Breast epithelium (tissue), 4 donors: ENCODE measurements around the gene PRDM2. TPM values are rescaled to one million over a fixed set of nuclear protein-coding genes. Genes with fewer than 3 reads are reported as not detected.

Experiments used
- DNase-seq, 2 donors: peaks; one replicate each; pipeline ENCODE4 v3.0.0-alpha.2; 2019; ENCODE audit warnings: low spot score in 2 of 2
- H3K27ac ChIP-seq, 2 donors: fragments of 200-600 bp; sonication (generic) in 1 of 2; one replicate each; pipeline ENCODE4 v1.5.1; 2016 to 2019; ENCODE audit warnings: mild to moderate bottlenecking in 1 of 2
- H3K27me3 ChIP-seq, 2 donors: fragments of 200-600 bp; sonication (generic) in 1 of 2; one replicate each; pipeline versions ENCODE4 v1.5.1 to v1.6.0; 2017 to 2019; ENCODE audit warnings: control low read depth in 1 of 2, mild to moderate bottlenecking in 1 of 2
- H3K36me3 ChIP-seq: fragments of 200-600 bp; one replicate; pipeline ENCODE4 v1.5.1; 2019
- H3K4me1 ChIP-seq, 2 donors: fragments of 200-600 bp; sonication (generic); one replicate each; pipeline ENCODE4 v1.5.1; 2016 to 2019; ENCODE audit warnings: control low read depth in 1 of 2
- H3K4me3 ChIP-seq, 3 donors: fragments of 200-600 bp; sonication (generic); 1 replicate in 2 of 3; 2 replicates in 1 of 3; pipeline ENCODE4 v1.5.1; 2016 to 2019; ENCODE audit warnings: mild to moderate bottlenecking in 3 of 3, moderate library complexity in 2 of 3
- H3K9me3 ChIP-seq, 2 donors: fragments of 200-600 bp; sonication (generic) in 1 of 2; one replicate each; pipeline ENCODE4 v1.5.1; 2016 to 2019; ENCODE audit warnings: control low read depth in 1 of 2
- CTCF ChIP-seq, 3 donors: fragments of 450-650 bp; IDR thresholded peaks; one replicate each; pipeline ENCODE4 v1.5.1; 2016 to 2017; ENCODE audit warnings: antibody characterized with exemption in 3 of 3, mild to moderate bottlenecking in 3 of 3, moderate library complexity in 3 of 3
- POLR2A ChIP-seq: fragments of 450-650 bp; IDR thresholded peaks from one replicate; pipeline ENCODE4 v1.6.1; 2016; ENCODE audit warnings: antibody characterized with exemption, mild to moderate bottlenecking, moderate library complexity
- POLR2AphosphoS5 ChIP-seq, 3 donors: sonication (generic); formaldehyde crosslinking; IDR thresholded peaks; one replicate each; pipeline ENCODE4 v1.6.1; 2017; ENCODE audit warnings: antibody characterized with exemption in 3 of 3
- intact Hi-C: fragments of 100-400 bp; cut with DNase I; formaldehyde crosslinking; loops from one replicate; pipeline ENCODE4 v1.15.1; 2023; ENCODE audit warnings: low total_unique reads
- total RNA-seq, 3 donors: library from RNA; depleted of rRNA; stranded (reverse); fragments of >200 nt; gene quantifications; one replicate each; pipeline ENCODE4 v1.1.0, GENCODE V29; 2016

The PRDM2 gene
- total RNA-seq, 3 donors from 2014 or later, result 45.6 to 57.1 (median 47.2) TPM

GRCh38 chr1:13814131-13814530 is 114.1 kb downstream of the PRDM2 start:
- TF ChIP-seq POLR2A, result no peak
- intact Hi-C loops, result no loop called here
- Histone ChIP-seq H3K27ac (no peak overlapping the region), H3K4me3 (no peak overlapping the region), H3K4me1 (no peaks in the 10 kb centered on the region), H3K36me3 (no peaks in the 10 kb centered on the region), H3K27me3 (no peaks in the 10 kb centered on the region), H3K9me3 (no peaks in the 10 kb centered on the region)
- no peak for DNase-seq

- DNase-seq, result peak in 1 of 2 donors; percentile 37
- no peaks in the 10 kb centered on the region for H3K4me1 ChIP-seq
- intact Hi-C loops, result no loop called here
Measured at GRCh38 chr1:13816016-13816760, 116.2 kb downstream of the PRDM2 start.

GRCh38 chr1:13817906-13818305 is 117.9 kb downstream of the PRDM2 start:
- H3K4me3 ChIP-seq, result no peak overlapping the region
- H3K27me3 ChIP-seq, result no peaks in the 10 kb centered on the region
- no peaks in the 10 kb centered on the region for H3K9me3 ChIP-seq
- no peak overlapping the region for H3K27ac ChIP-seq
- TF ChIP-seq POLR2A, result no peak
- no peak for TF ChIP-seq CTCF (IDR thresholded peaks at IDR 0.05)
- TF ChIP-seq POLR2AphosphoS5 (IDR thresholded peaks at IDR 0.05), result no peak
- no peak for DNase-seq
- intact Hi-C loops, result no loop called here
- no peaks in the 10 kb centered on the region for H3K4me1 ChIP-seq
- H3K36me3 ChIP-seq, result no peaks in the 10 kb centered on the region

More at GRCh38 chr1:13816016-13816760, 116.2 kb downstream of the PRDM2 start:
- Histone ChIP-seq H3K4me3 (no peak overlapping the region), H3K27me3 (no peaks in the 10 kb centered on the region), H3K36me3 (no peaks in the 10 kb centered on the region), H3K9me3 (no peaks in the 10 kb centered on the region), H3K27ac (no peak overlapping the region)
- no peak for TF ChIP-seq POLR2A
- TF ChIP-seq POLR2AphosphoS5 (IDR thresholded peaks at IDR 0.05), result no peak
- TF ChIP-seq CTCF (IDR thresholded peaks at IDR 0.05), result no peak

- Histone ChIP-seq H3K4me3 (no peak overlapping the region), H3K4me1 (no peaks in the 10 kb centered on the region), H3K27me3 (no peaks in the 10 kb centered on the region), H3K27ac (no peak overlapping the region), H3K9me3 (no peaks in the 10 kb centered on the region), H3K36me3 (no peaks in the 10 kb centered on the region)
- DNase-seq, result no peak
- intact Hi-C loops, result no loop called here
- no peak for TF ChIP-seq POLR2A
- no peak for TF ChIP-seq POLR2AphosphoS5 (IDR thresholded peaks at IDR 0.05)
- no peak for TF ChIP-seq CTCF (IDR thresholded peaks at IDR 0.05)
Measured at GRCh38 chr1:13818926-13819325, 118.9 kb downstream of the PRDM2 start.

- no peak for TF ChIP-seq POLR2AphosphoS5 (IDR thresholded peaks at IDR 0.05)
- TF ChIP-seq POLR2A, result no peak
- no peak for TF ChIP-seq CTCF (IDR thresholded peaks at IDR 0.05)
- intact Hi-C loops, result loop anchor here (5.0 kb wide), 1 partner anchor 143 kb away; no protein-coding TSS in a partner anchor
- H3K9me3 ChIP-seq, result no peaks in the 10 kb centered on the region
- H3K36me3 ChIP-seq, result no peaks in the 10 kb centered on the region
- H3K27me3 ChIP-seq, result no peaks in the 10 kb centered on the region
- H3K27ac ChIP-seq, result no peak overlapping the region
- no peak for DNase-seq
- no peaks in the 10 kb centered on the region for H3K4me1 ChIP-seq
- H3K4me3 ChIP-seq, result no peak overlapping the region
Measured at GRCh38 chr1:13819642-13820041, 119.7 kb downstream of the PRDM2 start.
